GM19463 (cell line): Measurements from ENCODE around the gene CETN1.

ENCODE experiments used
- ATAC-seq: cut with Tn5 transposase; IDR thresholded peaks from one replicate; pipeline ENCODE4 v1.9.1; 2021; ENCODE audit warnings: mild to moderate bottlenecking, moderate library complexity; ENCODE audit not compliant: unreplicated experiment

The CETN1 gene

GRCh38 chr18:580154-580553 is at the start of gene CETN1:
TSS of gene CETN1 (plus strand) at chr18:580380. CDS start at chr18:580409, 29 bp downstream.
- no peak for ATAC-seq

- ATAC-seq, result no peak
Measured at GRCh38 chr18:532018-532417, 48.2 kb upstream of the CETN1 start.

GRCh38 chr18:532632-533031 is 47.5 kb upstream of the CETN1 start:
- no peak for ATAC-seq

- ATAC-seq, result no peak
Measured at GRCh38 chr18:533995-534601, 46.1 kb upstream of the CETN1 start.

GRCh38 chr18:543447-544078 is 36.6 kb upstream of the CETN1 start:
- ATAC-seq, result no peak

GRCh38 chr18:549967-550366 is 30.2 kb upstream of the CETN1 start:
- ATAC-seq, result no peak

- peak; percentile 99 for ATAC-seq
Measured at GRCh38 chr18:551404-552061, 28.6 kb upstream of the CETN1 start.

- no peak for ATAC-seq
Measured at GRCh38 chr18:555705-556457, 24.3 kb upstream of the CETN1 start.

GRCh38 chr18:564708-565561 is 15.2 kb upstream of the CETN1 start:
- no peak for ATAC-seq

- no peak for ATAC-seq
Measured at GRCh38 chr18:565562-566061, 14.6 kb upstream of the CETN1 start.

GRCh38 chr18:567122-567521 is 13.1 kb upstream of the CETN1 start:
- no peak for ATAC-seq

GRCh38 chr18:568731-569130 is 11.4 kb upstream of the CETN1 start:
- ATAC-seq, result no peak

- no peak for ATAC-seq
Measured at GRCh38 chr18:570256-570655, 9.9 kb upstream of the CETN1 start.

GRCh38 chr18:570697-571096 is 9.5 kb upstream of the CETN1 start:
- no peak for ATAC-seq

GRCh38 chr18:572091-572830 is 7.9 kb upstream of the CETN1 start:
- no peak for ATAC-seq

GRCh38 chr18:572831-573289 is 7.3 kb upstream of the CETN1 start:
- no peak for ATAC-seq

GRCh38 chr18:573385-573784 is 6.8 kb upstream of the CETN1 start:
- ATAC-seq, result no peak

- ATAC-seq, result no peak
Measured at GRCh38 chr18:574149-574860, 5.9 kb upstream of the CETN1 start.
